Neural progenitor cell (in vitro differentiated cells): ENCODE data around the gene ZDHHC4.

ENCODE experiments used
- EZH2 ChIP-seq: fragments of 200-600 bp; sonication (generic); IDR thresholded peaks from 2 replicates; pipeline ENCODE4 v1.6.1; 2017; ENCODE audit warnings: antibody characterized with exemption, mild to moderate bottlenecking, moderate library complexity
- EZH2phosphoT487 ChIP-seq: fragments of 200-600 bp; sonication (generic); IDR thresholded peaks from 2 replicates; pipeline ENCODE4 v1.6.1; 2017; ENCODE audit warnings: antibody characterized with exemption
- TF ChIP-seq, protein P1 (sequence below): fragments of 200-600 bp; sonication (generic); IDR thresholded peaks from 2 replicates; pipeline ENCODE4 v1.5.1; 2017; ENCODE audit warnings: antibody characterized with exemption, mild to moderate bottlenecking

- TF ChIP-seq, protein P1, sequence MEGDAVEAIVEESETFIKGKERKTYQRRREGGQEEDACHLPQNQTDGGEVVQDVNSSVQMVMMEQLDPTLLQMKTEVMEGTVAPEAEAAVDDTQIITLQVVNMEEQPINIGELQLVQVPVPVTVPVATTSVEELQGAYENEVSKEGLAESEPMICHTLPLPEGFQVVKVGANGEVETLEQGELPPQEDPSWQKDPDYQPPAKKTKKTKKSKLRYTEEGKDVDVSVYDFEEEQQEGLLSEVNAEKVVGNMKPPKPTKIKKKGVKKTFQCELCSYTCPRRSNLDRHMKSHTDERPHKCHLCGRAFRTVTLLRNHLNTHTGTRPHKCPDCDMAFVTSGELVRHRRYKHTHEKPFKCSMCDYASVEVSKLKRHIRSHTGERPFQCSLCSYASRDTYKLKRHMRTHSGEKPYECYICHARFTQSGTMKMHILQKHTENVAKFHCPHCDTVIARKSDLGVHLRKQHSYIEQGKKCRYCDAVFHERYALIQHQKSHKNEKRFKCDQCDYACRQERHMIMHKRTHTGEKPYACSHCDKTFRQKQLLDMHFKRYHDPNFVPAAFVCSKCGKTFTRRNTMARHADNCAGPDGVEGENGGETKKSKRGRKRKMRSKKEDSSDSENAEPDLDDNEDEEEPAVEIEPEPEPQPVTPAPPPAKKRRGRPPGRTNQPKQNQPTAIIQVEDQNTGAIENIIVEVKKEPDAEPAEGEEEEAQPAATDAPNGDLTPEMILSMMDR = no peak
- TF ChIP-seq EZH2 (no peak), EZH2phosphoT487 (no peak)
Measured at GRCh38 chr7:6563936-6564770, 13.1 kb upstream of the ZDHHC4 start.
